HL-60/S4 treated with retinoic acid at 250 ng/mL for 4 days and 3 days (cell line): ENCODE measurements around the gene ZNF362.

ENCODE experiments used
- in situ Hi-C: fragments of 300-500 bp; cut with MboI; formaldehyde crosslinking; loops from 2 replicates; pipeline ENCODE4 v1.7.0; 2022; ENCODE audit warnings: low sequenced_read_pairs

ZNF362 gene

DNA sequence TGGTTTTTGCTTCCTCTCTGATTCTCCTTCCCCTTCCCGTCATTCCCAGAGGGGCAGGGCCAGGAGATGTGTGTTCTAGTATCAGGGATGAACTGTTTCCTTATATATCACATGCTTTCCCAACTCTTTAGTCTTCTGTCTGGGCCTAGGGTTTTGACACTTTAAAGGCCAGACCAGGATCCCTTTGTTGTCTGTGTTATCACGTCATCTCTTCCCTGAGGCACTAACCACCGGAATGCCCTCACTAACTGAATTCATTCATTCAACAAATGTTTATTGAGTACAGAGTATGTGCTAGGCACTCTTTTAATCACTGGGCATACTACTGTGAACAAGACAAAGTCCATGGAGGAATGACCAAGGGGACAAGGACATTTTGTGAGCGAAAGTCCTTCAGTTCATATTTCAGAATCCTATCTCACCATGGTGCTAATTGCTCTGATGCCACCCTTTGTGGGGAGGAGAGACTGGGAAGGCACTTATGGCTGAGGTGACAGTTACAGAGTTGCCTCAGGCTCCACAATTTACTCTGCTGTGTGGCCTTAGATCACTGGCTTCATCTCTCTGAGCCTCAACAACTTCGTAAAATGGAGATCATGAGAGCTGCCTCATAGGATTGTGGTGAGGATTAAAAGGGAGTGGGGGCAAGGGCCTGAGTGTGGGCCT lies 12.0 kb upstream of the ZNF362 start:
- in situ Hi-C loops: no loop called here

DNA sequence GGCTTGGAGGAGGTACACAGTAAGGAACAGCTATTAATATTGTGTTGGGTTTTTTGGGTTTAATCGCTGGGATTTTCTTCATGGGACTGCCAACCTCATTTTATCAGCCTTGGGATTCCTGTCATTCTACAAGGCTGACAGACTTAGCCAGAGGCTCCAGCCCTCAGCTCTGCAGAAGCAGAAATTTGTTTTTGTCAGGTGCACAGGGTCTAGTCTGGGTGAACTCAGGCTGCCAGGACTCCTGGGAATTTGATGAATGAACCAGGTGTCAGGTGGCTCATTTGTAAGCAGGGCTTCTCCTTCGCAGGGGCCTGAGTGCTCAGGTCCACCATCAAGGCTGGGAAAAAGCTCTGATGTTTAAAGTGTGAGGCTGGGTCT lies 11.5 kb upstream of the ZNF362 start:
- in situ Hi-C loops: no loop called here

DNA sequence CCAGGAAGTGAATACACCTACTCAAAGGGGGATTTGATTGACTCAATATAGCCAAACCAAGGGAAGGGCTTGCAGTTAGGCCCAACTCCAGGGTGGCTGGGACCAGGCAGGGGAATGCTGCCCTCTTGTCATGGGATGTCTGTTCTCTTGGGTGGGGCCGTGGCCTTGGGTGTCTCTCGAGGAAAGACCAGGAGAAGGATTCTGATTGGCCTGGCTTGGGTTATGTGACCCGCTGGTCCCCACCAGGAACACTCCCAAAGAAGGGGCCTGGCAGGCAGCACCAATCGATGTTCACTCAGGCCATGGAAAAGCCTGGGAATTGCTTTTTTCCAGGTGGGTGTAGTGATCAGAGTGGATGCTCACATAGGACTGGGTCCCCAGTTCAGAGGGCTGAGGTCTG lies 10.1 kb upstream of the ZNF362 start:
- in situ Hi-C loops: no loop called here

DNA sequence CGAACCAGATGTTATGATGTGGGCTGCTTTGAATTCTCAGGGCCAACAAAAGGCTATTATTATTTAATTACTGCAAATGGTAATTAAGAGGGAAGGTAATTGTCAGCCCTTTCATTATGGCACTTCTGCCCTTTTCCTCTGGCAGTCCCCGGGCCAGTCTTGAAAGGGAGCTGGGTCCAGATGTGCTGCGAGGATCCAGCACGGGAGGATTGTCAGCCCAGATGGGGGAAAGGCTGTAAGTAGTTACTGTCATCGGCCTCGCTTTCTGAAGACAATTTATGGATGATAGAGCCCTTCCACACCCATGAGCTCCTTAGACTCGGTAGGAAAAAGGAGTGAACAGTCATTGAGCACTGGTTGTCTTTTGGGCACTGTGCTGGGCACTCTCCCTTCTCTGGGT lies 8.7 kb upstream of the ZNF362 start:
- in situ Hi-C loops: no loop called here

DNA sequence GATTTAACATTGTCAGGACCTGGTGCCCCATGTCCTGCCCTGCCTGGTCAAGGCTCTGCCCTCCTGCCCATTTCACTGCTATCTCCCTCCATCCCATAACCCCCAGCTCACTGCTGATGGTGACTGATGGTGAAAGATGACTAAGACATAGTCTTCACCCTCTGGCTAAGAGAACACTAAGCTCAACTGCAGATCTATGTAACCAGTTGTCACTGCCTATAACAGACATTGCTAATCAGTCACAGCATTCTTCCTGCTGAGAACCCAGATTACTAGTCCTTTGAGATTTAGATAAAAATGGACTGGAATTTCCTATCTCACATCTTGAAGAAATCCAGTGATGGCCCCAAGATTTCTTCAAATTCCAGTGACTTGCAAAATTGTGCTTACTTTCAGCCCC lies 8.0 kb upstream of the ZNF362 start:
- in situ Hi-C loops: no loop called here

DNA sequence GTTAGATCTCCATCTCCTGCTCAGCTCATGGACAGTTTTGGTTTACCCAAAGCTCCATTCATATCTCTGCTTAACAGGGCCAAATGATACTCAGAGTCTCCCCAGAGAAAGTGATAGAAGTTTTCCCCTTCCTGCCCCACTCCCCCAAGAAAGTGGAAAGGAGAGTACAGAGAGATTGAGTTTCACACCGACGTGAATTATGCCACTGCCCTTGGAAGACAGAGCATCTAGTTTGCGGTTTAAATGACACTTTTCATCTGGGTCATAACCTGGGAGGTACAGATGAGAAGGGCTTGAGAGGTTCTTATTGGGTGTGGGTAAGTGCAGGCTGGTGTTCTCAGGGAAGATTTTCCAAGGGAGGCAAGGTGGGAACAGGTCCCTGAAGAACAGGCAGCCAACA lies 6.9 kb upstream of the ZNF362 start:
- in situ Hi-C loops: no loop called here

DNA sequence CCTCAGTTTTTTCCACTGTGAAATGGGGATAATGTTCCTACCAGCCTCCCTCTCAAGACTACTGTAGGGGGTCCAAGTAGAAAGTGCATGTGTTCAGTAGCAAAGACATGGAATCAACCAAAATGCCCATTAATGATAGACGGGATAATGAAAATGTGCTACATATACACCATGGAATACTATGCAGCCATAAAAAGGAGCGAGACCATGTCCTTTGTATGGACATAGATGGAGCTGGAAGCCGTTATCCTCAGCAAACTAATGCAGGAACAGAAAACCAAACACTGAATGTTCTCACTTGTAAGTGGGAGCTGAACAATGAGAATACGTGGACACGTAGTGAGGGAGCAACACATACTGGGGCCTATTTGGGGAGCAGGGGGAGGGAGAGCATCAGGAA lies 6.1 kb upstream of the ZNF362 start:
- in situ Hi-C loops: no loop called here

DNA sequence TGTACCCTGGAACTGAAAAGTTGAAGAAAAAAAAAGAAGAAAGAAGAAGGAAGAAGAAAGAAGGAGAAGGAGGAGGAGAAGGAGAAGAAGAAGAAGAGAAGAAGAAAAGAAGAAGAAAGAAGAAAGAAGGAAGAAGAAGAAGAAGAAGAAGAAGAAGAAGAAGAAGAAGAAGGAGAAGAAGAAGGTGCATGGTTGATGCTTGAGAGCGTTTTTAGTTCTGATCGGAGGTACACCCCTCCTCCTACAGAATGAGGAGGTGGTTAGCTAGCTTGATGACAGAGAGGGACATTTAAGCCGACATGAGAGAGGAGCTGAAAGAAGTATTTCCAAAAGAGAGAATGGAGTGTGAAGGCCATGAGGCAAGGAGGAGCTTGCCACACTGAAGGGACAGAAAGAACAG lies 5.6 kb upstream of the ZNF362 start:
- in situ Hi-C loops: no loop called here

DNA sequence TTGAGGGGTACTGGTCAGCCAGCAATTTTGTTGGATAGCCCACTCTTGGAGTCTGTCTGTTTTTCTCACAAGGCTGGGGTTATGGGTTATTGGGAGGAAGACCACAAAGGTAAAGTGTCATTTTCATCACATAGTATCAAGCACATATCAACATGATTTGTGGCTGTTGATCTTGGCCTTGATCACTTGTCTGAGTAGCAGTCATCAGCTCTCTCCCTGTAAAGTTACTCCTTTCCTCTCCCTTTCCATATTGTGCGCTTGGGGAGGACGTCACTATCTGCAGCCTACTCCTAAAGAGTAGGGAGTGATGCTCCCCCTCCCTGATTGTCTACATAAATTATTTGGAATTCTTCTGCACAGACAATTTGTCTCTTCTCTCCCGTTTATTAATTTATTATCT lies 1.8 kb upstream of the ZNF362 start:
- in situ Hi-C loops: no loop called here

DNA sequence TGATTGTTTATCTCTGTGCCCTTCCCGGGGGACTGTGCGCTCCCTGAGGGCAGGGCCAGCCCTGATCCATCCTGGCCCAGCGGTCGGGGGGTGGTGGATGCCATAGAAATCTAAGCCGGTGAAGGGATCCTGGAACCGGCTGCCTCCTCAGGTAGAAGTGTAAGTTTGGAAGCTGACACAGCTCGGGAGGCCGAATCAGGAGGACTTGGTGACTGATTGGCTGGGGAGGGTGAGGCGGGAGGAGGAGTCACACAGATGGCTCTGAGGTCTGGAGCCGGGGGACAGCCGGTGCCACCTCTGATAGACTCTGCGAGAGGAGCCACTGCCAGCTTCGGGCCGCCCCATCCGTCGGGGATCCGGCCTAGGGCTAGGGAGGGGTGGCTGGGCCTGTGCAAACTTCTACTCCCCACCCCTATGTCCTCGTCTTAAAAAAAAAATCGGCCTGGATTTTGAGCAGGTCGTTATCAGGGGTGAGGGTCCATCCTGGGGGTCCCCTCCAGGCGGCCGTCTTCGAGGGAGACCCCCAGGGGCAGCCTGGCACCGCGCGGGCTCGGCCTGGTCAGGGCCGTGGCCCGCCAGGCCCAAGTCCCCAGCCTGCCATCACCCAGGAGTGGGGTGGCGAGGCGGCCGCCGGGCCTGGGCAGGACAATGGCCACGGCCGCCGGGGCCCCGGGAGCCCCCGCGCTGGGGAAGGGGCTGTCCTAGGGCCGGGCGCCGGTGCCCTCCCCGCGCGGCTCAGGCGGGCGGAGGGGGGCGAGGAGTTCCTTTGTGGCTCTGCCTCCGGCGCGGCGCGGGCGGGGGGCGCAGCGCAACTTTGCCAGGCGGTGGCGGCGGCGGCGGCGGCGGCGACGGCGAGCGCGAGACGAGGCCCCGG lies 708 bp upstream of the ZNF362 start:
- in situ Hi-C loops: no loop called here

DNA sequence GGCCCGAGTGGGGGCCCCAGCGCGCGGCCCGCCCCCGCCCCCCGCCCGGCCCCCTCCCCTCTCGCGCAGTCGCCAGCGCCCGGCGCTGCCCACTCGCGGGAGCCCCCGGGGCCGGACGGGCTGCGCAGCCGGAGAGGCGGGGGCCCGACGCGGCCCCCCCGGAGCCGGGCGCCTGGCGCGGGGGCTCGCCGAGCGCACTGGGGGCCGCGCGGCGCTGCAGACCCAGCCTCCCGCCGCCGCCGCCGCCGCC lies 146 bp upstream of the ZNF362 start:
- in situ Hi-C loops: no loop called here

DNA sequence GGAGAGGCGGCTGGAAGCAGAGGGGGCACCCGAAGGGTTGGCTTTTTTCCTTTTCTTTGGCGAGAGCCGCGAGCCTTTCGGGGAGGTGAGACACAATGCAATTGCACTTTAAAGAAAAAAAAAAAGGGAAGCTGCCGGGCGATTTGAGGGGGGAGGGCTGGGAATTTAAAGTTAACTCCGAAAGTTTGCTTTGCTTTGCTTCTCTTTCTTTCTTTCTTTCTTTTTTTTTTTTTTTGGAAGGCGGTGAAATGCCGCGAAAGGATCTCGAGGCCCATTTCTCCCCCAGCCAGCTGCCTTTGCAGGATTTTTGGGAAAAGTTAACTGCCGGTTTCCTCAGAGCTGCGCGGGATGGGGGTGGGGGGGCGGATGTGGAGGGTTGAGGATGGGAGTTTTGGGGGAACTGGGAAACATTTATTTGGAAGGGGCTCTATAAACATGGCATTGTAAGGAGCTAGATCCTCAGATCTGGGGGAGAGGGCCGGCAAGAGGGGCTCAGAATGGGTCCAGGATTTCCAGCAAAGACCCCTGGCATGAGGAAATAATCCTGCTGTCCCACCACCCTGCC lies 997 bp downstream of the ZNF362 start:
- in situ Hi-C loops: no loop called here

DNA sequence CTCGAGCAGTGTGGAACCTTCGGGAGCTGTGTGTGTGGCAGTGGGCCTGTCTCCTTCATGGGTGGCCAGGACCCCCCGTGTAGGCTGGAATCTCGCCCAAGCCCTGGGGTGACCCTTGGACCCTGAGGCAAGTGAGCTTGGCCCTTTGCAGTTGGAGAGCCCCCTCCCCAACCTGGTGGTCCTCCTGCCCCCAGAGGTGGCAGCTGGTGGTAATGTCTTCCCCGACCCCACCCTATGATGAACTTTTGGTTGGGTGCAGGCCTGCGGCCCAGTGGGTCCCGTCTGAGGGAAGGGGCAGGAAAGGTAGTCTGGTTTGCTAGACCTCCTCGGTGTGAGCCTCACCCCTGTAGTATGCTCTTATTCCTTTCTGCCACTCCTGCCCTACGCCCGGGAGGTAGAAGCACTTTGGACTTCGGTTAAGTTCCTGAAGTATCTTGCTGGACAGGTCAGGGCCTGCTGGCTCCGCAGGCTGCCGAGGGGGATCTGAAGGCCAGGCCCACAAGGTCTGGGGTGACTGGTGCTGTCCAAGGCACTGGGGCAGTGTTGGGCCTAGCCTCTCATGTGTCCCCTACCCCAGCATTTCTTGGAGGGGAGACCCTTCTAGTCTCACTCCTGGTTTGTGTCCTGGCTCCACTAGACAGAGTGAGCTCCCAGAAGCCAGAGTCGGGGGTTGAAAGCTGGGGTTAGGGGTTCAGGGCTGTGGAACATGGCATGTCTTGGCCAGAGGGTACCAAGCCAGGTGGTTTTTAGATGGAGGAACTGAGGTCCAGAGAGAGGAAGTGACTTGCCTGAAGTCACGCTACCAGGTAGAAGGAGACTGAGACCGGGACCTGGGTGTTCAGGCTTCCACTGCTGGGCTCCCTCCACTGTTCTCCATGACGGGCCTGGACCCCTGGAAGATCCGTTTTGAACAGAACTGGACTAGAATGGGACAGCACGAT lies 1.8 kb downstream of the ZNF362 start:
- in situ Hi-C loops: no loop called here

DNA sequence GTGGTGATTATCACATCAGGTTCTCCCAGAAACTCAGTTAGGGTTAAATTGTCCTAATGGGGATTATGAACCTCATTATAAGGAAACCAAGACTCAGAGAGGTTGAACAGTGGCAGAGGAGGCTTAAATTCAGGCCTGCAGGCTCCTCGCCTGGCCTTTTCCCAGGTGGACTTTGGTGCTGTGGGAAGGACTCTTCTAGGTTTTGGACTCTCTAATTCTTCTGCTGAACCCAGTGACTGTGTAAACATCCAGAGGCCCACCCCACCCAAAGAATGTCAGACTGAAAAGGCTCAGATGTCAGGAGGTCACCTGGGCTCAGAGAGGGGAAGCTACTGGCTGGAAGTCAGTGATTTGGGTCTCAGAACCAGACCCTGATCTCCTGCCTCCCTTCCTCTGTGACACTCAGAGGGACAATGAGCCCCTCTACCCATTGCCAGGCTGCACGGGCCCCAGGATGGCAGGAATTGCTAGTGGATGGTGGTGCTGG lies 2.5 kb downstream of the ZNF362 start:
- in situ Hi-C loops: no loop called here

DNA sequence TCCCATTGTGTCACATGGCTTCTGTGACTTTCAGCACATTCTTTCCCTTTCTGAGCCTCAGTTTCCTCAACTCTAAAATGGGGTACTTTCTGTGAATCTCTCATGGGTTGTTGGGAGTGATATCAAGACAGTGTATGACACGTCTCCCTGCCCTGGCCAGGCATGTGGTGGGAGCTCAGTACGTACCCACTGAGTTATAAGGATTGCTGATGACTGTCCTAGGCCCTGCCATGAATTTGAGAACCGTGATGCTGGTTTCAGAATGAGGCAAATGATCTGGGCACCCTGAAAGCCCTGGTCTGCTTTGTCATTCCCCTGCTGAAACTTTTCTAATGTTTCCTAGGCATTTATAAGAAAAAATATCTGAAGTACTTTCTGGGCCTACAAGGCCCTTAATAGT lies 3.6 kb downstream of the ZNF362 start:
- in situ Hi-C loops: no loop called here

DNA sequence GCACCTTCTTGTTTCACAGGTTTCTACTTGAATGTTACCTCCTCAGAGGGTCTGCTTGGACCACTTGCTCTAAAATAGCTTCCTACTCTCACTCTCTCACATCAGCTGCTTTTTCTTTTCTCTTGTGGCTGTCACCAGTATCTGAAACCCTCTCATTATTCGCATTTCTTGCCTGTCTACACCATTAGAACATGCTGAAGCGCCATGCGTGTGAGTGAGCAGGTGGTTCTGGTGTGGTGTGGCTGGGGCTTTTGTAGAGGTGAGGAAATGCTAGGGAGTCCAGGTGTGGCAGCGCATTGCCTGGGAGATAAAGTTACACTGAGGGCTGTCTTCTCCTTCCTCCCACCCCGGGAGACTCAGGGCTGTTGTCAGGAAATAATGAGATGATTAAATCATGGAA lies 4.1 kb downstream of the ZNF362 start:
- in situ Hi-C loops: no loop called here

DNA sequence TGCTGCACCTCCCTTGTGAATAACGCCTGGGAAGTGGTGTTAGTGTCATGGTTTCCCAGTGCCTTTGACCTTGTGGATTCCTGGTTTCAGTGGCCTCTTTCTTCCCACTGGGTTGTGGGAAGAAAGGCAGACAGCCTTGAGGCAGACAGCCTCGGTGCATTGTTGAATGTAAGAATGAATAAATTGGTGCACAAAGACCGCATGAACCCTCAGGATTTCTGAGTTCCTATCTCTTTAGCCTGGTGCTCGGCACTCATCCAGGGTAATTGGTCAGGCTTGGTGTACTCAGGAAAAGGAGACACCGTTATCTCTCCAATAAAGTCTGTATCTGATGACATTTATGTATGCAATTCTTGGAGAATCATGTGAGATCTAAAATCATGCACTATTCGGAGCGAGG lies 5.1 kb downstream of the ZNF362 start:
- in situ Hi-C loops: no loop called here

DNA sequence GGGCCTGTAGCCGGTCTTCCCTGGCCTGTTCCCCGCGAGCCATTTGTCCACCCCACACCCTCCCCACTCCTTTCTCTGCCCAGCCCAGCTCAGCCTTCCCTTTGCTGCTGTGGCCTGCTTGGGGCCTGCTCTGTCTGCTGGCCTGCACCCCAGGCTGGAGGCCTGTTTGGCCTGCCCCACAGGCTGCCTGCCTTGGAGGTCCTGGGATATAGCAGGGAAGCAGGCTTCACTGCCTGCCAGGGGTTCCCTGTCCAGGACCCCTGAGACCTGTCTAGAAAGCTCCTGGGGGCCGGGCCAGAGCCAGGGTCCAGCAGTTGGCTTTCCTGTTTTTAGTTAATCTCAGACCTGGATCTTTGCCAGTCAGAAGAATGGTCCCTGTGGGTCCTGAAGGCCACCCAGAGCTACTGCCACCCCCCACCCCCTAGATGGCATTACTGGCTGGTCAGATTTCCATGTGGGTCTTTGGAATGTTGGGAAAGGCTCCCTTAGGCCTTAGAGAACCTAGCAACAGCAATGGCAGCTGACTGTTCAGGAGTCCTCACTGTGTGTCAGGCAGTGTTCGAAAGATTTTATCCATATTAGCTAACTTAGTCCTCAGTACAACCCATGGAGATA lies 7.7 kb downstream of the ZNF362 start:
- in situ Hi-C loops: no loop called here

DNA sequence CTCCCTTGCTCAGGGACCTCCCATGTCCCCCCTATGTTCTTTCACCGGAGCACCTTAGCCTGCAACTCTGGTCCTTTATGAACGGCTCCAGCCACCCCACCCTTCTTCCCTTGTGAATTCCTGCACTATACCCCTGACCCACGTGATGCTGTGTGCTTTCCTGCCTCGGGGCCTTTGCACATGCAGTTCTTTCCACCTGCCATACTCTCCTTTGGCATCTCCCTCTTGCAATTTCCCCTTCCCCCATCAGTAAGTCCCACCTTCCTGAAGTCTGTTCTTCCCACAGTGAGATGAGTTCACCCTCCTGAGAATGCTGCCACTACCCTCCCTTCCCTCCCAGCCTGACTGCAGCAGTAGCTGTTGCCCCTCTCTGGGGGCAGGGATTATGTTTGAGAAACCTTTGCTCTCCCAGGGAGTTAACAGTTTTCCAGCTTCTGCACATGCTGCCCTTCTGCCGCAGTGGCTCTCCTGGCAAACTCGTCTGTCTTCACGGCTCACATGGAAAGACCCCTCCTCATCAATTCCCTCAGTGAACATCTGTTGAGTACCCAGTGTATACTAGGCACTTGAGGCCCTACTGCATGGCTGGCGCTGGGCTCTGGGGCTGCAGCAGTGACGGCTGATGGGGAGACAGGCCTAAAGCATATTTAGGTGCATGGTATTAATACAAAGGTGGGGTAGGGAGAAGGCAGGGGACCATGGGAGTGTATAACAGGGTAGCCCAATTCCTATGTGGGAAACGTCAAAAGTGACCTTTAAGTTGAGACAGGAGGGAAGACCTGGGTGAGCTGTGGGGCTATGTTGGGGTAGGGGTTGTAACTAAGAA lies 9.7 kb downstream of the ZNF362 start:
- in situ Hi-C loops: no loop called here

DNA sequence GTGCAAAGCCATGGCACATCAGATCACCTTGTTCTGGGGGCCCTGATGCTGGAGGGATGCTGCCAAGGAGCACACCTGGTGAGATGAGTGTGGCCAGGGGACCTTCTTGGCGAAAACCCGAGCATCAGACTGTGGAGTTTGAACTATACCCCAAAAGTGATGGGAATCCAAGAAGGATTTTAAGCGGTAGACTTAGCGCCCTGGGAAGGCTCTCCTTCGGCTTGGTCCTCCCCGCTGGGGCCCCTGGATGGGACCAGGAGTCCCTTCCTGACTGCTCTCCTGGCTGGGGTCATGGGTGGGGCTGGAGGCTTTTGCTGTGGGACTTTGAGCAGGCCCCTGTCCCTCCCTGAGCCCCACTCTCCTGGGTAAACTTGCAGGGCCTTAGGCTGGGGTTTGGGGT lies 10.5 kb downstream of the ZNF362 start:
- in situ Hi-C loops: no loop called here
